ENCODE results near the gene NDUFB11.

Gene NDUFB11

DNA sequence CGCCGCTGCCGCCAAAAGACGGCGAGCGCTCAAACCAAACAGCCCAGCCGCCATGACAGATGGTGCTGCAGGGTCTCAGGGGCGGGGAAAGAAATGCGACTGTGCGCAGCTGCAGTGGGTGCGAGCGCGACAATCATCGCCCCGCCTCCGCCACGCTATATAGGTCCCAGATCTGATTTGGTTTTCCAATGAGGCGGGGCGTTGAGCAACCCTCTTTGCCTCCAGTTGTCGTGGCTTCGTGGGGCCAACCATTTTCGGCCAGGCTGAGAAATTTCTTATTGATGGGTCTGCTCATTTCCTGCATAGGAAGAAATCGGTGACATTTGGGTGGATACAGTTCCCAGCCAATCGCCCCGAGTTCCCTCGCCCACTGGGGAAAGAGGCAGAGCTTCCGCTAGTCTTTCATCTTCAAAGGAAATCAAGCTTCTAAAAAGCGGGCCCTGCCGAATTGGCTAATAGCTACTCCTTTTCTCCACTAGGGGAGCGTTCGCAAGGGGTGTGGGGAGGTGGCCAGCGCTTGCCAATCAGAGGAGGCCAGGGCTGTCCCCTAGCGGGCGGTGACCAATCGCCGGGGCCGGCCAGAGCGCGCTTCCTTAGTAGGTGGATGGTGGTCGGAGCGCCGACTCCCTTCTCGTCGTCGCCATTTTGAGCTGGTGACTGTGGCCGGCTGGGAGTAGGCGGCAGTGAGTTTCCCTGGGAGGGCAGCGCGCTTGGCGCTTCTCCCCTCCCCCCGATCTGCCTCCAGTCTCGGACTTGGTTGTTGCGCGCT lies at the start of gene NDUFB11, which contains the start of gene RBM10:
Gene NDUFB11 (minus strand): TSS at position 77 of the 769 bp plus-strand sequence. CDS start 23 bp downstream, at position 54.
Gene RBM10 (plus strand): TSS at position 596 of the 769 bp plus-strand sequence. CDS start 2,261 bp downstream, outside the sequence.
- TF ChIP-seq NFIC (IDR thresholded peaks at IDR 0.05), result no peak
- no peak for TF ChIP-seq EP300 (IDR thresholded peaks at IDR 0.05; ENCODE audit: borderline replicate concordance)
- TF ChIP-seq YY1 (IDR thresholded peaks at IDR 0.05; ENCODE audit: low read depth), result peak; percentile 89
- TF ChIP-seq TAF1 (IDR thresholded peaks at IDR 0.05; ENCODE audit: low read depth), result peak; percentile 62; the same call in 1 of the 2 replicates
- TF ChIP-seq CEBPB (IDR thresholded peaks at IDR 0.05), result 0 out of 2 replicates have a peak, but pooled peaks have one; percentile 41
- TF ChIP-seq, protein P1, sequence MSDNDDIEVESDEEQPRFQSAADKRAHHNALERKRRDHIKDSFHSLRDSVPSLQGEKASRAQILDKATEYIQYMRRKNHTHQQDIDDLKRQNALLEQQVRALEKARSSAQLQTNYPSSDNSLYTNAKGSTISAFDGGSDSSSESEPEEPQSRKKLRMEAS (IDR thresholded peaks at IDR 0.05), result peak; percentile 48
- no peak for TF ChIP-seq RAD21 (IDR thresholded peaks at IDR 0.05; ENCODE audit: low read depth)

DNA sequence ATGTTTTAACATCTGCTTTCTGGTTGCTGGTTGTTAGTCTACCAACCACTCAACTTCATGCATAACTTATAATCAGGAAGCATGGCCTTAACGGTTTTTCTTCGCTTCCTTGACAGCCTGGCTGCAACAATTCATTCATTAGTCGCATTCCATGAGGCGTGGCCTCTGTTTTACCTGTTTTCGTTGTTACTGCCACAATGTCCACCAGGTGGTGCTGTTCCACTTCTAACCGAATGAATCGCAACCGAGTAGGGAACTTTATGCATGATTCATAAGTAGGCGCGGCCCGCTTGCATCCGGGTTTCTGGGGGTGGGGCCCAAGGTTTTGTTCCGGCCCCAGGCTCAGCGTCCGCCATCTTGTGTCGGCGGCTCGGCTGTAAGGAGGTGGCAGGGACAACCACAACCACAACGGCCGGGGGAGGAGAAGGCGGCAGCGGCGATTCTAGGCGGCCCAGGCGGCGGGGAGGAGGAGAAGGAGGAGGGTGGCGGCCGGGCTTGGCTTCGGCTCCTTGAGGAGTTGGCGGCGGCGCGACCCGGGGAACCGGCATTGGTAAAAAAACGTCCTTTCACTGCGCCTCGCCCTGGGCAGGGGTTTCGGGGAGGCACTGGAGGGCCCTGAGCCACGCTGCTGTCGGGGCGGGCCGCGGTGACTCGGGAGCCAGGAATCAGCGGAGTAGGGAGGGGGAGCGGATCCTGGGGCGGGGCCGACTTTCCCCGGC lies 49.1 kb upstream of the NDUFB11 start, which contains the start of gene UBA1:
Gene UBA1 (plus strand): TSS at position 355 of the 719 bp plus-strand sequence. CDS start 4,974 bp downstream, outside the sequence.
- TF ChIP-seq YY1 (IDR thresholded peaks at IDR 0.05; ENCODE audit: low read depth) (peak; percentile 89), CREB1 (IDR thresholded peaks at IDR 0.05; ENCODE audit: low read depth) (no peak), TAF1 (IDR thresholded peaks at IDR 0.05; ENCODE audit: low read depth) (peak; percentile 44), REST (IDR thresholded peaks at IDR 0.05; ENCODE audit: low read depth) (no peak), TEAD4 (IDR thresholded peaks at IDR 0.05) (peak; percentile 62), EGR1 (IDR thresholded peaks at IDR 0.05) (no peak), RAD21 (IDR thresholded peaks at IDR 0.05; ENCODE audit: low read depth) (peak; percentile 76)
- TF ChIP-seq, protein P2, sequence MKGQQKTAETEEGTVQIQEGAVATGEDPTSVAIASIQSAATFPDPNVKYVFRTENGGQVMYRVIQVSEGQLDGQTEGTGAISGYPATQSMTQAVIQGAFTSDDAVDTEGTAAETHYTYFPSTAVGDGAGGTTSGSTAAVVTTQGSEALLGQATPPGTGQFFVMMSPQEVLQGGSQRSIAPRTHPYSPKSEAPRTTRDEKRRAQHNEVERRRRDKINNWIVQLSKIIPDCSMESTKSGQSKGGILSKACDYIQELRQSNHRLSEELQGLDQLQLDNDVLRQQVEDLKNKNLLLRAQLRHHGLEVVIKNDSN (IDR thresholded peaks at IDR 0.05), result no peak

DNA sequence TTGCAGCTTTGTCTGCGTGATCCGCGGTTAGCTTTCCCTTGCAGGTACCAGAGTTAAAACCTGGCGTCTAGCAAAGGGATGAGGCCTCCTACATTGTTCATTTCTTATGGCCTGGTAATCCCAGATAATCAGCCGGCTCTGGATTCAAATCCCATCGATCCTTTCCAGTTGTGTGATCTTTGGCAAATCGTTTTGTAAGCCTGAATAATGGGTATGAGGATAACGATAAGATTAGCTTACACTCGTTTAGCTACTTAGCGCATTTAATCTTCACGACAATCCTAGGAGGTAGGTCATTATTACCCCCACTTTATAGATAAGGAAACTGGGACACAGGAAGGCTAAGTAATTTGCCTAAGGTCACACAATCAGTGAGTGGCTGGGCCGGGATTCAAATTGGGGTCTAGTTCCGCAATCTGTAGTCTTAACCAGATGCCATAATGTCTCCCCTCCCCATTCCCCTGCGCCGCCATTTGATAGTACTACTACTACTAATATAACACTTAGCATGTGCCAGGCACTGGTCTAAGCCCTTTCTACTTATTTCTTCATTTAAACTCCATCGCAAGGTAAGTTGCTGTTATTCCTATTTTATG lies 47.4 kb upstream of the NDUFB11 start:
- TF ChIP-seq ZBTB7A (IDR thresholded peaks at IDR 0.05; ENCODE audit: low read depth) (no peak), CEBPB (IDR thresholded peaks at IDR 0.05) (no peak), NFIC (IDR thresholded peaks at IDR 0.05) (no peak), RAD21 (IDR thresholded peaks at IDR 0.05; ENCODE audit: low read depth) (no peak), YY1 (IDR thresholded peaks at IDR 0.05; ENCODE audit: low read depth) (no peak), REST (IDR thresholded peaks at IDR 0.05; ENCODE audit: low read depth) (no peak), TEAD4 (IDR thresholded peaks at IDR 0.05) (no peak), EGR1 (IDR thresholded peaks at IDR 0.05) (no peak), FOXM1 (IDR thresholded peaks at IDR 0.05; ENCODE audit: borderline replicate concordance, low read depth) (no peak), CREB1 (IDR thresholded peaks at IDR 0.05; ENCODE audit: low read depth) (no peak), TCF12 (IDR thresholded peaks at IDR 0.05; ENCODE audit: low read depth) (no peak), TAF1 (IDR thresholded peaks at IDR 0.05; ENCODE audit: low read depth) (no peak), EP300 (IDR thresholded peaks at IDR 0.05; ENCODE audit: borderline replicate concordance) (no peak)
- TF ChIP-seq, protein P2 (IDR thresholded peaks at IDR 0.05), result no peak
- TF ChIP-seq, protein P1 (IDR thresholded peaks at IDR 0.05), result no peak

GRCh38 chrX:47191331-47191730 lies 46.8 kb upstream of the NDUFB11 start:
- no peak for TF ChIP-seq EP300 (IDR thresholded peaks at IDR 0.05; ENCODE audit: borderline replicate concordance)
- no peak for TF ChIP-seq TAF1 (IDR thresholded peaks at IDR 0.05; ENCODE audit: low read depth)
- no peak for TF ChIP-seq TCF12 (IDR thresholded peaks at IDR 0.05; ENCODE audit: low read depth)
- no peak for TF ChIP-seq RAD21 (IDR thresholded peaks at IDR 0.05; ENCODE audit: low read depth)
- TF ChIP-seq, protein P1 (IDR thresholded peaks at IDR 0.05), result no peak
- no peak for TF ChIP-seq CEBPB (IDR thresholded peaks at IDR 0.05)
- TF ChIP-seq FOXM1 (IDR thresholded peaks at IDR 0.05; ENCODE audit: borderline replicate concordance, low read depth), result no peak
- TF ChIP-seq, protein P2 (IDR thresholded peaks at IDR 0.05), result no peak

All from Ishikawa (cell line).